AG09309 (cell line): ENCODE data around the gene STRIT1.

ENCODE experiments used
- DNase-seq: peaks from one replicate; pipeline ENCODE4 v3.0.0-alpha.2; 2010; ENCODE audit warnings: low read depth
- H3K4me3 ChIP-seq: 2 replicates; pipeline ENCODE4 v1.5.1; 2011; ENCODE audit warnings: mild to moderate bottlenecking, low read depth, low read length, moderate library complexity; ENCODE audit not compliant: control insufficient read depth
- TF ChIP-seq, protein P1 (sequence below): IDR thresholded peaks from 2 replicates; pipeline ENCODE4 v1.5.1; 2011; ENCODE audit warnings: mild to moderate bottlenecking, low read depth, low read length, inconsistent platforms; ENCODE audit not compliant: insufficient read depth, control insufficient read depth; ENCODE audit errors: missing control alignments

The STRIT1 gene

DNA sequence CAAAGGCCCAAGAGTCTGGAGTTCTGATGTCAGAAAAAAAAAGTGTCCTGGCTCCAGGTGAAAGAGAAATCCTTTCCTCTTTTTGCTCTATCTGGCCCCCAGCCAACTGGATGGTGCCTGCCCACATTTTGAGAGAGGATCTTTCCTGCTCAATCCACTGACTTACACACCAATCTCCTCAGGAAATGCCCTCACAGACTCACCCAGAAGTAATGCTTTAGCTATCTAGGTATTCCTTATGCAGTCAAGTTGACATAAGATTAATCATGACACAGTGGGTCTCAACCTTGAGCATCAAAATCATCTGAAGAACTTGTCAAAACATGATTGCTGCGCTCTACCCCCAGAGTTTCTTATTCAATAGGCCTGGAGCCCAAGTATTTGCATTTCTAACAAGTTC, 31.2 kb downstream of the STRIT1 start:
- no peak overlapping the region for H3K4me3 ChIP-seq
- no peak for DNase-seq
- TF ChIP-seq, protein P1, sequence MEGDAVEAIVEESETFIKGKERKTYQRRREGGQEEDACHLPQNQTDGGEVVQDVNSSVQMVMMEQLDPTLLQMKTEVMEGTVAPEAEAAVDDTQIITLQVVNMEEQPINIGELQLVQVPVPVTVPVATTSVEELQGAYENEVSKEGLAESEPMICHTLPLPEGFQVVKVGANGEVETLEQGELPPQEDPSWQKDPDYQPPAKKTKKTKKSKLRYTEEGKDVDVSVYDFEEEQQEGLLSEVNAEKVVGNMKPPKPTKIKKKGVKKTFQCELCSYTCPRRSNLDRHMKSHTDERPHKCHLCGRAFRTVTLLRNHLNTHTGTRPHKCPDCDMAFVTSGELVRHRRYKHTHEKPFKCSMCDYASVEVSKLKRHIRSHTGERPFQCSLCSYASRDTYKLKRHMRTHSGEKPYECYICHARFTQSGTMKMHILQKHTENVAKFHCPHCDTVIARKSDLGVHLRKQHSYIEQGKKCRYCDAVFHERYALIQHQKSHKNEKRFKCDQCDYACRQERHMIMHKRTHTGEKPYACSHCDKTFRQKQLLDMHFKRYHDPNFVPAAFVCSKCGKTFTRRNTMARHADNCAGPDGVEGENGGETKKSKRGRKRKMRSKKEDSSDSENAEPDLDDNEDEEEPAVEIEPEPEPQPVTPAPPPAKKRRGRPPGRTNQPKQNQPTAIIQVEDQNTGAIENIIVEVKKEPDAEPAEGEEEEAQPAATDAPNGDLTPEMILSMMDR = no peak

DNA sequence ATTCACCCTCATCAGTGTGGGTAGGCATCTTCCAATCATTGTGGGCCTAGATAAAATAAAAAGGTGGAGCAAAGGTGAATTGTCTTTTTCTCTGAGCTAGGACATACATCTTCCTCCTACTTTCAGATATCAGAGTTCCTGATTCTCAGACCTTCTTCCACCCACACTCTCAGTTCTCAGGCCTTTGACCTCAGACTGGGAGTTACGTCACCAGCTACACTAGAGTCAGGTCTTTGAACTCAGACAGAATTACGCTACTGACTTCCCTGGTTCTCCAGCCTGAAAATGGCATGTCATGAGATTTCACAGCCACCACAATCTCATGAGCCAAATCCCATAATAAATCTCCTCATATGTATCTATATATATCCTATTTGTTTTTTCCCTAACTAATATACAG, 39.0 kb downstream of the STRIT1 start:
- TF ChIP-seq, protein P1 = no peak
- H3K4me3 ChIP-seq = no peak overlapping the region
- DNase-seq = no peak

DNA sequence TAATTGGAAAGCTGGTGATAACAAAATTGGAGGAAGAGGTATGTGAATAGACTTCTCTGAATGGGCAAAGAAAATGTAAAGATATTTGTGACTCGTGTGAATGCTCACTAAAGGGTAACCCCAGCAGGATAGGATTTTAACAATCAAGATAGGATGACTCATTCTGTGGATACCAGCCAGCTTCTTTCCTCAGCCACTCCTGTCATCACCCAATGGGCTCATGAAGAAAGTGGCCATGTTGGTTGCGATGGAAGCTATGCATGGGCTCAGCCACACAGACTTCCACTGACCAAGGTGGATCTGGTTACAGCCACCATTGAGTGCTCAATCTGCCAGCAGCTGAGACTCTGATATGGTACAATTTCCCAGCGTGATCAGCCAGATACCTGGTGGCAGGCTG, 40.9 kb downstream of the STRIT1 start:
- DNase-seq = no peak
- TF ChIP-seq, protein P1 = no peak
- H3K4me3 ChIP-seq = no peak overlapping the region

DNA sequence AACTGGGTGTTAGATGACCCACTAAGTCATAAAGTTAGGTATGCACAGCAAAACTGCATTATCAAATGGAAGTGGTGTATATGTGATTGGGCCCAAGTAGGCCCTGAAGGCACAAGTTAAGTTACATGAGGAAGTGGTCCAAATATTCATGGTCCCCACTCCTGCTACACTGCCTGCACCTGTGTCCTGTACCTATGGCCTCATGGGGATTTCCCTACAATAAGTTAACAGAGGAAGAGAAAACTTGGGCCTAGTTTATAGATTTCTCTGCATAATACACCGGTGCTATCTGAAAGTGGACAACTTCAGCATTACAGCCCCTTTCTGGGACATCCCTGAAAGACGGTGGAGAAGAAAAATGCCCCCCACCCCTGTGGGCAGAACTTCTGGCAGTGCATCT, 41.5 kb downstream of the STRIT1 start:
- no peak for DNase-seq
- no peak overlapping the region for H3K4me3 ChIP-seq
- TF ChIP-seq, protein P1 = no peak

DNA sequence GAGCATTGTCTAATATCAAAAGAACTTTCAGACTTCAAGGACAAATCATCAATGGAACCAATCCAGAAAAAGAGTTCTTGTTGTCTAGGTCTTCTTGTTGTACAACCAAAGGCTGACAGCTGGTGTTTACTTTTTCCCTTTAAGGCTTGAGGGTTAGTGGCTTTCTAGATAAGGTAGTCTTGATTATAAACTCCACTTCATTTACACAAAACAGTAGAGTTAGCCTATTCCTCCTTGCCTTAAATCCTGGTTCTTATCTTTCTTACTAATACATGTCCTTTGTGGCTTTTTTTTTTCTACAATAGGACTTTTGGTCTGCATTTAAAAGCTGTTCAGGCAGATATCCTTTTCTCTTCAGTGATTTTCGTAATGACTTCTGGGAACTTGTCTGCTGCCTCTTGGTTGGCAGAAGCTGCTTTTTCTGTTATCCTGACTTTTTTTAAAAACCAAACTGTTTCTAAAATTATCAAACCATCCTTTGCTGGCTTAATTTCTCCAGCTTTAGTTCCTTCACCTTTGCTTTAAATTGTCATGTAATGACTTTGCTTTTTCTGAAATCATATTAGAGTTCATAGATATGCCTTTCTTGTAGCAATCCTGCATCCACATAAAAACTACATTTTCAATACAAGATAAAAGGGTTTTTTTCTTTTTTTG, 44.8 kb downstream of the STRIT1 start:
- TF ChIP-seq, protein P1 = no peak
- no peak for DNase-seq
- no peak overlapping the region for H3K4me3 ChIP-seq

DNA sequence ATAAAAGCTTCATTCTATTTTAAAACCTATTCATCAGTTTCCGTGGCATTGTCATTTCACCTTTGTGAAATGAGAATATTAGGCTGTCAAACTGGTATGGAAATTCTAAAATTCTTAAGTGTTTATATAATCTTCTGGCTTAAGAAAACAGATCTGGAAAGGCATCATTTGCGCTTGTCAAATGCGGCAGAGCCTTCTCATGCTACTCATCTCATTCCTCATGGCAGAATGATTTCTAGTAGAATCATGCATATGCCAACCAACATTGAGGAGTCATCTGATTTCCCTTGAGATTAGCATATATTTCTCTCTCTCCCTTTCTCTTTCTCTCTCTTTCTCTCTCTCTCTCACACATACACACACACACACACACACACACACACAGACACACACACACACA, 48.8 kb downstream of the STRIT1 start:
- DNase-seq = no peak
- H3K4me3 ChIP-seq = no peak overlapping the region
- TF ChIP-seq, protein P1 = no peak
